Measurements from ENCODE around the gene TENT5C.
A peak's percentile ranks its signal among the peaks of the same experiment; 100 is the strongest.

The TENT5C gene

GRCh38 chr1:117592155-117592554 lies 13.7 kb upstream of the TENT5C start:
- DNase-seq = no peak

GRCh38 chr1:117594261-117594990 lies 11.4 kb upstream of the TENT5C start:
- no peak for DNase-seq

- no peak for DNase-seq
These were observed 9.7 kb upstream of the TENT5C start for GRCh38 chr1:117596023-117596720.

GRCh38 chr1:117598489-117598888 lies 7.4 kb upstream of the TENT5C start:
- no peak for DNase-seq

- DNase-seq = no peak
These were observed 6.3 kb upstream of the TENT5C start for GRCh38 chr1:117599286-117600221.

GRCh38 chr1:117600325-117600943 lies 5.4 kb upstream of the TENT5C start:
- DNase-seq = no peak

- DNase-seq = no peak
These were observed 4.9 kb upstream of the TENT5C start for GRCh38 chr1:117600966-117601365.

GRCh38 chr1:117602862-117603261 lies 3.0 kb upstream of the TENT5C start:
- no peak for DNase-seq

GRCh38 chr1:117605164-117605773 lies 579 bp upstream of the TENT5C start:
- no peak for DNase-seq

- DNase-seq = peak; percentile 66
These were observed 992 bp downstream of the TENT5C start for GRCh38 chr1:117606649-117607430.

GRCh38 chr1:117607471-117607870 lies 1.6 kb downstream of the TENT5C start:
- DNase-seq = peak; percentile 47

- DNase-seq = no peak
These were observed 2.3 kb downstream of the TENT5C start for GRCh38 chr1:117608115-117608615.

GRCh38 chr1:117608758-117609157 lies 2.9 kb downstream of the TENT5C start:
- DNase-seq = no peak

- DNase-seq = no peak
These were observed 3.6 kb downstream of the TENT5C start for GRCh38 chr1:117609471-117609911.

GRCh38 chr1:117610036-117610435 lies 4.2 kb downstream of the TENT5C start:
- DNase-seq = no peak

GRCh38 chr1:117611121-117611601 lies 5.3 kb downstream of the TENT5C start:
- DNase-seq = no peak

GRCh38 chr1:117611894-117612483 lies 6.1 kb downstream of the TENT5C start:
- DNase-seq = no peak

- DNase-seq = no peak
These were observed 6.8 kb downstream of the TENT5C start for GRCh38 chr1:117612517-117613248.

GRCh38 chr1:117613249-117613968 lies 7.6 kb downstream of the TENT5C start:
- no peak for DNase-seq
